GM12878 (cell line): ENCODE results near the gene SORCS2. TPM values are rescaled to one million over a fixed set of nuclear protein-coding genes. Genes with fewer than 3 reads are reported as not detected.

Experiments used
- ATAC-seq: fragments of 200-7000 bp; cut with Tn5 transposase; 3 replicates; pipeline ENCODE4 v1.9.1; 2020; ENCODE audit warnings: mild to moderate bottlenecking, moderate library complexity
- BruUV-seq: library from RNA; stranded (reverse); fragments of 400-500 nt; replicated peaks from 2 replicates; lab custom pipeline; 2021; lab: Mats Ljungman, UMichigan
- CTCF ChIA-PET: fragments of 300-600 bp; sonication (Branson Sonifier 250); formaldehyde crosslinking; extraction: SDS; loops from one replicate; lab custom pipeline; 2021; ENCODE audit warnings: inconsistent platforms; lab: Yijun Ruan, JAX
- POLR2A ChIA-PET: fragments of 350-600 bp; formaldehyde crosslinking; extraction: SDS; loops from one replicate; lab custom pipeline; 2021; ENCODE audit warnings: inconsistent platforms; lab: Charles Lee
- RAD21 ChIA-PET: fragments of 300-600 bp; sonication (Branson Sonifier 250); formaldehyde crosslinking; loops from one replicate; lab custom pipeline; 2023; ENCODE audit warnings: antibody characterized with exemption; ENCODE audit not compliant: unreplicated experiment; lab: Charles Lee
- SMC1A ChIA-PET: fragments of 300-600 bp; sonication (Branson Sonifier 250); formaldehyde crosslinking; loops from one replicate; lab custom pipeline; 2023; ENCODE audit not compliant: unreplicated experiment, uncharacterized antibody; lab: Charles Lee
- DNase-seq: peaks from one replicate; pipeline ENCODE4 v3.0.0-alpha.2; 2011; ENCODE audit warnings: low read depth, low spot score
- FAIRE-seq: peaks from 3 replicates; lab custom pipeline; 2011; peaks lifted over from hg19 to GRCh38; lab: Jason Lieb, UNC
- H2AFZ ChIP-seq: 2 replicates; pipeline ENCODE4 v1.6.0; 2011; ENCODE audit warnings: low read depth, low read length, control low read depth; ENCODE audit not compliant: control insufficient read depth
- H3K27ac ChIP-seq: 2 replicates; pipeline ENCODE4 v1.5.1; 2011; ENCODE audit warnings: control low read depth; ENCODE audit not compliant: control insufficient read depth, insufficient read depth
- H3K27me3 ChIP-seq, 2 experiments: replicated peaks in 1 of 2; 2 replicates each; pipeline versions ENCODE4 v1.6.0 to v1.6.1; 2011; ENCODE audit warnings: low read length in 1 of 2; ENCODE audit not compliant: control insufficient read depth in 2 of 2, insufficient read depth in 2 of 2
- H3K36me3 ChIP-seq, 2 experiments: 2 replicates each; pipeline ENCODE4 v1.5.1; 2011; ENCODE audit warnings: low read length in 1 of 2; ENCODE audit not compliant: control insufficient read depth in 2 of 2, insufficient read depth in 2 of 2
- H3K4me1 ChIP-seq: 2 replicates; pipeline ENCODE4 v1.6.1; 2011; ENCODE audit warnings: mild to moderate bottlenecking, low read length, moderate library complexity, mixed read lengths; ENCODE audit not compliant: control insufficient read depth, insufficient read depth
- H3K4me2 ChIP-seq: 2 replicates; pipeline ENCODE4 v1.6.0; 2011; ENCODE audit warnings: control low read depth; ENCODE audit not compliant: control insufficient read depth, insufficient read depth
- H3K4me3 ChIP-seq: fragments of 200-600 bp; sonication (generic); 2 replicates; pipeline ENCODE4 v1.5.1; 2016
- H3K79me2 ChIP-seq: 2 replicates; pipeline ENCODE4 v1.6.0; 2011; ENCODE audit warnings: low read length; ENCODE audit not compliant: control insufficient read depth, insufficient read depth
- H3K9ac ChIP-seq: 2 replicates; pipeline ENCODE4 v1.8.0; 2011; ENCODE audit warnings: low read length, control low read depth, mixed read lengths; ENCODE audit not compliant: control insufficient read depth, insufficient read depth
- H3K9me3 ChIP-seq: replicated peaks from 3 replicates; pipeline ENCODE4 v1.5.1; 2011; ENCODE audit warnings: mild to moderate bottlenecking, low read length; ENCODE audit not compliant: control insufficient read depth, insufficient read depth
- H4K20me1 ChIP-seq: 2 replicates; pipeline ENCODE4 v1.6.0; 2011; ENCODE audit not compliant: control insufficient read depth, insufficient read depth
- FOS ChIP-seq: IDR thresholded peaks from 3 replicates; pipeline ENCODE4 v1.6.1; 2011; ENCODE audit warnings: borderline replicate concordance; ENCODE audit not compliant: insufficient read length; ENCODE audit errors: extremely low read depth
- MAX ChIP-seq: IDR thresholded peaks from 2 replicates; pipeline ENCODE4 v1.6.1; 2012; ENCODE audit warnings: low read depth, low read length, improper control_type of control experiment
- MTA2 ChIP-seq: fragments of 450-650 bp; IDR thresholded peaks from 2 replicates; pipeline ENCODE4 v1.6.1; 2016; ENCODE audit warnings: low read depth, mild to moderate bottlenecking, moderate library complexity
- SIN3A ChIP-seq: IDR thresholded peaks from 2 replicates; pipeline ENCODE4 v1.6.1; 2012; ENCODE audit warnings: low read depth, low read length, improper control_type of control experiment
- STAT1 ChIP-seq: fragments of 450-650 bp; conservative IDR thresholded peaks from 2 replicates; pipeline ENCODE4 v1.6.1; 2014; ENCODE audit warnings: antibody characterized with exemption, mild to moderate bottlenecking
- WGBS: methylation state at CpG from one replicate; pipeline ENCODE4 v1.1.6; 2016; ENCODE audit warnings: low lambda C conversion rate; ENCODE audit not compliant: insufficient replicate concordance, insufficient coverage; ENCODE audit errors: missing lambda C conversion rate; 5-methylcytosine and 5-hydroxymethylcytosine counted together
- in situ Hi-C: fragments of 300-500 bp; cut with MboI; formaldehyde crosslinking; loops from 9 replicates; pipeline ENCODE4 v1.14.3; 2018; ENCODE audit warnings: mixed read lengths
- intact Hi-C: fragments of 100-400 bp; cut with micrococcal nuclease; formaldehyde crosslinking; loops from one replicate; pipeline ENCODE4 v1.14.2; 2022; ENCODE audit not compliant: unreplicated experiment
- polyA plus RNA-seq, 11 experiments: library from polyadenylated mRNA; depleted of rRNA in 4 of 11; unstranded in 6 of 11; stranded (reverse) in 5 of 11; fragments of >200 nt; fragmentation: Nextera tagmentation in 4 of 11; fragmentation: Illumina TruSeq in 1 of 11; extraction: Ambion mirVana in 4 of 11; extraction: Trizol in 1 of 11; gene quantifications; 1 replicate in 1 of 11; 2 replicates in 10 of 11; pipeline versions ENCODE4 v1.2.1 to v1.2.3, GENCODE V29; 2011 to 2016; ENCODE audit warnings: inconsistent platforms in 2 of 11, missing spikeins in 2 of 11, low read depth in 1 of 11
- total RNA-seq, 4 experiments: library from RNA; depleted of rRNA in 3 of 4; stranded (reverse); fragments of >200 nt in 3 of 4; fragmentation: Illumina TruSeq in 1 of 4; extraction: Trizol in 1 of 4; gene quantifications; 2 replicates each; pipeline versions ENCODE4 v1.2.1 to v1.2.3, GENCODE V29; 2013 to 2021
- TF ChIP-seq, protein P1 (sequence below): fragments of 450-650 bp; IDR thresholded peaks from 2 replicates; pipeline ENCODE4 v1.6.1; 2016; ENCODE audit warnings: mild to moderate bottlenecking, moderate library complexity, borderline replicate concordance

SORCS2 gene
- total and polyA plus RNA-seq, 10 of the 15 experiments (the other 5 are each of a cell fraction or from before 2014, with no cell fraction given) = 0.01 to 0.15 (median 0.05) TPM; not detected in 5

GRCh38 chr4:7244331-7244665 lies 52.0 kb downstream of the SORCS2 start (continued):
- TF ChIP-seq, protein P1, sequence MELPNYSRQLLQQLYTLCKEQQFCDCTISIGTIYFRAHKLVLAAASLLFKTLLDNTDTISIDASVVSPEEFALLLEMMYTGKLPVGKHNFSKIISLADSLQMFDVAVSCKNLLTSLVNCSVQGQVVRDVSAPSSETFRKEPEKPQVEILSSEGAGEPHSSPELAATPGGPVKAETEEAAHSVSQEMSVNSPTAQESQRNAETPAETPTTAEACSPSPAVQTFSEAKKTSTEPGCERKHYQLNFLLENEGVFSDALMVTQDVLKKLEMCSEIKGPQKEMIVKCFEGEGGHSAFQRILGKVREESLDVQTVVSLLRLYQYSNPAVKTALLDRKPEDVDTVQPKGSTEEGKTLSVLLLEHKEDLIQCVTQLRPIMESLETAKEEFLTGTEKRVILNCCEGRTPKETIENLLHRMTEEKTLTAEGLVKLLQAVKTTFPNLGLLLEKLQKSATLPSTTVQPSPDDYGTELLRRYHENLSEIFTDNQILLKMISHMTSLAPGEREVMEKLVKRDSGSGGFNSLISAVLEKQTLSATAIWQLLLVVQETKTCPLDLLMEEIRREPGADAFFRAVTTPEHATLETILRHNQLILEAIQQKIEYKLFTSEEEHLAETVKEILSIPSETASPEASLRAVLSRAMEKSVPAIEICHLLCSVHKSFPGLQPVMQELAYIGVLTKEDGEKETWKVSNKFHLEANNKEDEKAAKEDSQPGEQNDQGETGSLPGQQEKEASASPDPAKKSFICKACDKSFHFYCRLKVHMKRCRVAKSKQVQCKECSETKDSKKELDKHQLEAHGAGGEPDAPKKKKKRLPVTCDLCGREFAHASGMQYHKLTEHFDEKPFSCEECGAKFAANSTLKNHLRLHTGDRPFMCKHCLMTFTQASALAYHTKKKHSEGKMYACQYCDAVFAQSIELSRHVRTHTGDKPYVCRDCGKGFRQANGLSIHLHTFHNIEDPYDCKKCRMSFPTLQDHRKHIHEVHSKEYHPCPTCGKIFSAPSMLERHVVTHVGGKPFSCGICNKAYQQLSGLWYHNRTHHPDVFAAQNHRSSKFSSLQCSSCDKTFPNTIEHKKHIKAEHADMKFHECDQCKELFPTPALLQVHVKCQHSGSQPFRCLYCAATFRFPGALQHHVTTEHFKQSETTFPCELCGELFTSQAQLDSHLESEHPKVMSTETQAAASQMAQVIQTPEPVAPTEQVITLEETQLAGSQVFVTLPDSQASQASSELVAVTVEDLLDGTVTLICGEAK = no peak
- no peak for TF ChIP-seq FOS
- TF ChIP-seq STAT1 = no peak

- ChIA-PET SMC1A (no interaction called here), RAD21 (no interaction called here), POLR2A (no interaction called here)
- Histone ChIP-seq H3K9ac (no peak overlapping the region), H3K4me1 (no peaks in the 10 kb centered on the region), H3K27me3 (no peaks in the 10 kb centered on the region; a peak in 1 of 4 replicates), H3K27ac (no peak overlapping the region), H3K4me2 (no peak overlapping the region)
- in situ Hi-C loops = no loop called here
- DNase-seq (no peak), FAIRE-seq (no peak)
- no peak for TF ChIP-seq SIN3A
- no peak for TF ChIP-seq MAX
- TF ChIP-seq MTA2 = no peak
- TF ChIP-seq, all 136 proteins: peak for 0
- intact Hi-C loops = no loop called here
- Histone ChIP-seq H3K79me2 (no peaks in the 10 kb centered on the region), H3K9me3 (no peaks in the 10 kb centered on the region; the same call in 2 of the 3 replicates), H3K4me3 (no peak overlapping the region), H2AFZ (no peak overlapping the region), H3K36me3 (no peaks in the 10 kb centered on the region), H4K20me1 (no peaks in the 10 kb centered on the region)
- WGBS = 22% methylated on average over 12 of the region's 12 CpGs
- BruUV-seq = no TSS peak
- no peak for ATAC-seq
- CTCF ChIA-PET = no interaction called here
Measured at GRCh38 chr4:7244751-7245320, 52.5 kb downstream of the SORCS2 start.
